ENCODE data around the gene HOXC5. TPM values are rescaled to one million over a fixed set of nuclear protein-coding genes. Genes with fewer than 3 reads are reported as not detected.

Gene HOXC5
- total RNA-seq, 4 donors from 2014 or later: 0.36 to 1.4 TPM; not detected in 2

GRCh38 chr12:54049108-54049507 is 16.3 kb downstream of the HOXC5 start:
- H3K9me3 ChIP-seq: no peaks in the 10 kb centered on the region
- in situ Hi-C loops (cut with MboI; ENCODE audit: low sequenced_read_pairs in 4 of 4): no loop called here
- peaks cover 4 to 10% of the 10 kb centered on the region in 2 donors for H3K4me1 ChIP-seq
- no peak for ATAC-seq
- H3K27me3 ChIP-seq: peaks cover 0 to 3% (median 0%) of the 10 kb centered on the region in 3 donors
- DNase-seq: no peak
- intact Hi-C loops (cut with DNase I; ENCODE audit: low total_unique reads): no loop called here
- no peak overlapping the region for H3K4me3 ChIP-seq
- no peaks in the 10 kb centered on the region for H3K36me3 ChIP-seq
- TF ChIP-seq POLR2A (IDR thresholded peaks at IDR 0.05): no peak
- TF ChIP-seq, protein P1, sequence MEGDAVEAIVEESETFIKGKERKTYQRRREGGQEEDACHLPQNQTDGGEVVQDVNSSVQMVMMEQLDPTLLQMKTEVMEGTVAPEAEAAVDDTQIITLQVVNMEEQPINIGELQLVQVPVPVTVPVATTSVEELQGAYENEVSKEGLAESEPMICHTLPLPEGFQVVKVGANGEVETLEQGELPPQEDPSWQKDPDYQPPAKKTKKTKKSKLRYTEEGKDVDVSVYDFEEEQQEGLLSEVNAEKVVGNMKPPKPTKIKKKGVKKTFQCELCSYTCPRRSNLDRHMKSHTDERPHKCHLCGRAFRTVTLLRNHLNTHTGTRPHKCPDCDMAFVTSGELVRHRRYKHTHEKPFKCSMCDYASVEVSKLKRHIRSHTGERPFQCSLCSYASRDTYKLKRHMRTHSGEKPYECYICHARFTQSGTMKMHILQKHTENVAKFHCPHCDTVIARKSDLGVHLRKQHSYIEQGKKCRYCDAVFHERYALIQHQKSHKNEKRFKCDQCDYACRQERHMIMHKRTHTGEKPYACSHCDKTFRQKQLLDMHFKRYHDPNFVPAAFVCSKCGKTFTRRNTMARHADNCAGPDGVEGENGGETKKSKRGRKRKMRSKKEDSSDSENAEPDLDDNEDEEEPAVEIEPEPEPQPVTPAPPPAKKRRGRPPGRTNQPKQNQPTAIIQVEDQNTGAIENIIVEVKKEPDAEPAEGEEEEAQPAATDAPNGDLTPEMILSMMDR (IDR thresholded peaks at IDR 0.05 in 4 of 5, conservative IDR thresholded peaks at IDR 0.05 in 1 of 5): no peak
- H3K27ac ChIP-seq: no peak overlapping the region

DNA sequence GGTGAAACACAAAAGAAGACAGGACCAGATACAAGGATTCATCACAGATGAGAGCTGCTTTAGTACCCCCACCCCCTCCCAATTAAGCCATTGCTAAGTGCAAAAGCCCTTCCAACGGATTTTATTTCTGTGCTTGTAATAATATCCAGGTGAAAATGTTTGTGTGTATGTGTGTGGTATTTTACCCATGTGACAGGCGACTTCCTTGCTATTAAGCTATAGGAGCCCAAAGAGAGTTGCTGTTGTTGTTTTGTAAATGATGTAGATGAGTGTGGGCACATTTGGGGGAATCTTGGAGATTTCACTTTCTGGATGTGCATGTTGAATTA is 17.6 kb downstream of the HOXC5 start:
- ATAC-seq (no peak), DNase-seq (no peak)
- Histone ChIP-seq H3K9me3 (no peaks in the 10 kb centered on the region), H3K36me3 (no peaks in the 10 kb centered on the region), H3K27me3 (peaks cover 0 to 3% (median 0%) of the 10 kb centered on the region in 3 donors), H3K4me1 (peaks cover 4 to 10% of the 10 kb centered on the region in 2 donors), H3K4me3 (no peak overlapping the region), H3K27ac (no peak overlapping the region)
- in situ Hi-C loops (cut with MboI; ENCODE audit: low sequenced_read_pairs in 4 of 4) (no loop called here), intact Hi-C loops (cut with DNase I; ENCODE audit: low total_unique reads) (no loop called here)
- TF ChIP-seq, protein P1 (IDR thresholded peaks at IDR 0.05 in 4 of 5, conservative IDR thresholded peaks at IDR 0.05 in 1 of 5): no peak
- TF ChIP-seq POLR2A (IDR thresholded peaks at IDR 0.05): no peak

DNA sequence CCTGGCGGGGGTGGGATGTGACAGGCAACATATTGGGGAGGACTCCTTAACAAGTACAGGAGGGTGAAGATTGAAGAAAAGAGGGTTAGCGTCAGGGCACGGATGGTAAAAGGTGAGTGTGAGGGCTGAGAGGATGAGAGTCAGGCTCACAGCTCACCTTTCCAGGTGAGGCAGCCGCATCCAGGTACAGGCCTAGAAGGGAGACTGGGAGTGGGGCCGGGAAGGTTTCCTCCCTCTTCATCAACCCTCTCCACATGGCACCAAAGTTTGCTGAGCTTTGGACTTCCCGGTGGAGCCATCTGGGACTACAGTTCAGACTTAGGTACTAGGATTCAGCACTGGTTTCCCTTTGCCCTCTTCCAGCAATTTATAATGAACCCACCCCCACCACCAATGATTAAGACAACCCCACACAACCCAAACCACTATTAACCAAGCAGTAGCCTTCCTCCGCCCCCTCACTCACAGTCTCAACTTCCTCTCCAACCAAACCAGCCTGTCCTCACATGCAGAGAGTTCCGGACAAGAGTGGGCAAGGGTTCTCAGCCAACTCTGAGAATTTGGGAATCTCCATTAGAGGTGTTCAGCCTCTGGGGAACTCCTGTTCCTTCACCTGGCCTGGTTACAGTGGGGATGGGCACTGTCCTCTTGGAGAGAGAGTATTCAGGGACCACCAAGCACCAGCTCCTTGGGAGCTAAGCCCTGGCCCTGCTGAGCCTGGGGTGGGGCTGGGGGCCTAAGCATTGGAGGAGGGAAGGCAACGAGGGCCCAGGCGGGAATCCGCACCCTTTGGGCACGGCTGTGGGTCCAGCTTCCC is 18.4 kb downstream of the HOXC5 start:
- Histone ChIP-seq H3K4me3 (no peak overlapping the region), H3K4me1 (peaks cover 4 to 10% of the 10 kb centered on the region in 2 donors), H3K9me3 (no peaks in the 10 kb centered on the region), H3K27ac (no peak overlapping the region), H3K36me3 (no peaks in the 10 kb centered on the region), H3K27me3 (peaks cover 0 to 3% (median 0%) of the 10 kb centered on the region in 3 donors)
- DNase-seq (no peak), ATAC-seq (no peak)
- TF ChIP-seq POLR2A (IDR thresholded peaks at IDR 0.05): no peak
- TF ChIP-seq, protein P1 (IDR thresholded peaks at IDR 0.05 in 4 of 5, conservative IDR thresholded peaks at IDR 0.05 in 1 of 5): no peak
- intact Hi-C loops (cut with DNase I; ENCODE audit: low total_unique reads) (no loop called here), in situ Hi-C loops (cut with MboI; ENCODE audit: low sequenced_read_pairs in 4 of 4) (no loop called here)

- peaks cover 0 to 3% (median 0%) of the 10 kb centered on the region in 3 donors for H3K27me3 ChIP-seq
- no peak overlapping the region for H3K4me3 ChIP-seq
- TF ChIP-seq POLR2A (IDR thresholded peaks at IDR 0.05): no peak
- no peaks in the 10 kb centered on the region for H3K9me3 ChIP-seq
- no peak for DNase-seq
- ATAC-seq: no peak
- in situ Hi-C loops (cut with MboI; ENCODE audit: low sequenced_read_pairs in 4 of 4) (no loop called here), intact Hi-C loops (cut with DNase I; ENCODE audit: low total_unique reads) (no loop called here)
- no peaks in the 10 kb centered on the region for H3K36me3 ChIP-seq
- no peak overlapping the region for H3K27ac ChIP-seq
- H3K4me1 ChIP-seq: peaks cover 4 to 10% of the 10 kb centered on the region in 2 donors
Measured at GRCh38 chr12:54051874-54052437, 19.1 kb downstream of the HOXC5 start.

- no peak for DNase-seq
- Histone ChIP-seq H3K9me3 (no peaks in the 10 kb centered on the region), H3K4me3 (peak overlapping the region in 2 of 4 donors; percentile 55 to 65), H3K27me3 (peaks cover 0 to 3% (median 0%) of the 10 kb centered on the region in 3 donors), H3K27ac (peak overlapping the region in 2 of 4 donors; percentile 21 to 33), H3K36me3 (no peaks in the 10 kb centered on the region), H3K4me1 (peaks cover 4 to 10% of the 10 kb centered on the region in 2 donors)
- in situ Hi-C loops (cut with MboI; ENCODE audit: low sequenced_read_pairs in 4 of 4): no loop called here
- ATAC-seq: peak; percentile 43 to 51
- intact Hi-C loops (cut with DNase I; ENCODE audit: low total_unique reads): no loop called here
- TF ChIP-seq, protein P1 (IDR thresholded peaks at IDR 0.05 in 4 of 5, conservative IDR thresholded peaks at IDR 0.05 in 1 of 5): no peak
- TF ChIP-seq POLR2A (IDR thresholded peaks at IDR 0.05): no peak
Measured at GRCh38 chr12:54052438-54053002, 19.7 kb downstream of the HOXC5 start.
